GM12878 (cell line): Measurements from ENCODE around the gene ADIPOQ. TPM values are rescaled to one million over a fixed set of nuclear protein-coding genes. Genes with fewer than 3 reads are reported as not detected.

ENCODE experiments used
- BACH1 ChIP-seq: fragments of 450-650 bp; IDR thresholded peaks from 2 replicates; pipeline ENCODE4 v1.6.1; 2017; ENCODE audit warnings: mild to moderate bottlenecking, borderline replicate concordance
- MTA2 ChIP-seq: fragments of 450-650 bp; IDR thresholded peaks from 2 replicates; pipeline ENCODE4 v1.6.1; 2016; ENCODE audit warnings: low read depth, mild to moderate bottlenecking, moderate library complexity
- RFX5 ChIP-seq: IDR thresholded peaks from 2 replicates; pipeline ENCODE4 v1.6.1; 2011; ENCODE audit warnings: low read depth, low read length, improper control_type of control experiment
- STAT1 ChIP-seq: fragments of 450-650 bp; conservative IDR thresholded peaks from 2 replicates; pipeline ENCODE4 v1.6.1; 2014; ENCODE audit warnings: antibody characterized with exemption, mild to moderate bottlenecking
- polyA plus RNA-seq, 11 experiments: library from polyadenylated mRNA; depleted of rRNA in 4 of 11; unstranded in 6 of 11; stranded (reverse) in 5 of 11; fragments of >200 nt; fragmentation: Nextera tagmentation in 4 of 11; fragmentation: Illumina TruSeq in 1 of 11; extraction: Ambion mirVana in 4 of 11; extraction: Trizol in 1 of 11; gene quantifications; 1 replicate in 1 of 11; 2 replicates in 10 of 11; pipeline versions ENCODE4 v1.2.1 to v1.2.3, GENCODE V29; 2011 to 2016; ENCODE audit warnings: inconsistent platforms in 2 of 11, missing spikeins in 2 of 11, low read depth in 1 of 11
- total RNA-seq, 4 experiments: library from RNA; depleted of rRNA in 3 of 4; stranded (reverse); fragments of >200 nt in 3 of 4; fragmentation: Illumina TruSeq in 1 of 4; extraction: Trizol in 1 of 4; gene quantifications; 2 replicates each; pipeline versions ENCODE4 v1.2.1 to v1.2.3, GENCODE V29; 2013 to 2021
- TF ChIP-seq, protein P1 (sequence below): fragments of 450-650 bp; IDR thresholded peaks from 2 replicates; pipeline ENCODE4 v1.6.1; 2014; ENCODE audit warnings: mild to moderate bottlenecking
- TF ChIP-seq, protein P2 (sequence below): fragments of 450-650 bp; IDR thresholded peaks from 2 replicates; pipeline ENCODE4 v1.6.1; 2018; ENCODE audit warnings: borderline replicate concordance, mild to moderate bottlenecking; ENCODE audit not compliant: partially characterized antibody
- TF ChIP-seq, protein P3 (sequence below): IDR thresholded peaks from 2 replicates; pipeline ENCODE4 v1.6.1; 2011; ENCODE audit warnings: borderline replicate concordance, low read depth, mild to moderate bottlenecking, moderate library complexity, mixed read lengths, low read length; ENCODE audit not compliant: insufficient read depth; ENCODE audit errors: extremely low read length

Gene ADIPOQ
- total and polyA plus RNA-seq, 10 of the 15 experiments (the other 5 are each of a cell fraction or from before 2014, with no cell fraction given), result not detected

DNA sequence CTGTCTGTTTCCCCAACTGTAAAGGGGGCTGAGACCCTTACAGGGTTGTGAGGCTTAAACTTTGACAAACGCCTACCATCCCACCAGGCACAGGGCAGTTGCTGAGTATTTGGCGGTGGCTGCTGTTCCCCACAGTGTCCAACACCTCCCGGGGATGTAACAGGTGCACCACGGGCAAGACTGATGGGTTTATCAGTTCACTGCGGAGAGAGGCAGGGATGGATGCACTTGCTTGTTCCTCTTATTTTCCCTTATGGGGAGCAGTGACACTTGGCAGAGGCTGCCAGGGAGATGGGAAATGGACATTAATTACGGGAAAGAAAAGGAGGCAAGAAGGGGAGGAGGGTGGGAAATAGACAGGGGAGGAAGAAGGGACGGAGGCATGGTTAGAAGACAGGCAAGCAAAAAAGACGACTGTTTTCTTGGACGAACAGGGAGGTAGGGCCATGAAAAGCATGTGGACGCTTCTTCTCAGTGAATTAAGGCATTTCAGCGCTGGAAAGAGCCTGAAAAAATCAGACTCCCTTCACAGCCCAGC is 16.6 kb upstream of the ADIPOQ start (continued):
- TF ChIP-seq, protein P1, sequence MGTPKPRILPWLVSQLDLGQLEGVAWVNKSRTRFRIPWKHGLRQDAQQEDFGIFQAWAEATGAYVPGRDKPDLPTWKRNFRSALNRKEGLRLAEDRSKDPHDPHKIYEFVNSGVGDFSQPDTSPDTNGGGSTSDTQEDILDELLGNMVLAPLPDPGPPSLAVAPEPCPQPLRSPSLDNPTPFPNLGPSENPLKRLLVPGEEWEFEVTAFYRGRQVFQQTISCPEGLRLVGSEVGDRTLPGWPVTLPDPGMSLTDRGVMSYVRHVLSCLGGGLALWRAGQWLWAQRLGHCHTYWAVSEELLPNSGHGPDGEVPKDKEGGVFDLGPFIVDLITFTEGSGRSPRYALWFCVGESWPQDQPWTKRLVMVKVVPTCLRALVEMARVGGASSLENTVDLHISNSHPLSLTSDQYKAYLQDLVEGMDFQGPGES, result no peak
- TF ChIP-seq MTA2, result no peak
- TF ChIP-seq RFX5, result no peak
- TF ChIP-seq BACH1, result no peak
- no peak for TF ChIP-seq STAT1
- TF ChIP-seq, protein P2, sequence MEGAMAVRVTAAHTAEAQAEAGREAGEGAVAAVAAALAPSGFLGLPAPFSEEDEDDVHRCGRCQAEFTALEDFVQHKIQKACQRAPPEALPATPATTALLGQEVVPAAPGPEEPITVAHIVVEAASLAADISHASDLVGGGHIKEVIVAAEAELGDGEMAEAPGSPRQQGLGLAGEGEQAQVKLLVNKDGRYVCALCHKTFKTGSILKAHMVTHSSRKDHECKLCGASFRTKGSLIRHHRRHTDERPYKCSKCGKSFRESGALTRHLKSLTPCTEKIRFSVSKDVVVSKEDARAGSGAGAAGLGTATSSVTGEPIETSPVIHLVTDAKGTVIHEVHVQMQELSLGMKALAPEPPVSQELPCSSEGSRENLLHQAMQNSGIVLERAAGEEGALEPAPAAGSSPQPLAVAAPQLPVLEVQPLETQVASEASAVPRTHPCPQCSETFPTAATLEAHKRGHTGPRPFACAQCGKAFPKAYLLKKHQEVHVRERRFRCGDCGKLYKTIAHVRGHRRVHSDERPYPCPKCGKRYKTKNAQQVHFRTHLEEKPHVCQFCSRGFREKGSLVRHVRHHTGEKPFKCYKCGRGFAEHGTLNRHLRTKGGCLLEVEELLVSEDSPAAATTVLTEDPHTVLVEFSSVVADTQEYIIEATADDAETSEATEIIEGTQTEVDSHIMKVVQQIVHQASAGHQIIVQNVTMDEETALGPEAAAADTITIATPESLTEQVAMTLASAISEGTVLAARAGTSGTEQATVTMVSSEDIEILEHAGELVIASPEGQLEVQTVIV, result no peak
- TF ChIP-seq, protein P3, sequence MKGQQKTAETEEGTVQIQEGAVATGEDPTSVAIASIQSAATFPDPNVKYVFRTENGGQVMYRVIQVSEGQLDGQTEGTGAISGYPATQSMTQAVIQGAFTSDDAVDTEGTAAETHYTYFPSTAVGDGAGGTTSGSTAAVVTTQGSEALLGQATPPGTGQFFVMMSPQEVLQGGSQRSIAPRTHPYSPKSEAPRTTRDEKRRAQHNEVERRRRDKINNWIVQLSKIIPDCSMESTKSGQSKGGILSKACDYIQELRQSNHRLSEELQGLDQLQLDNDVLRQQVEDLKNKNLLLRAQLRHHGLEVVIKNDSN, result no peak
